ENCODE measurements around the gene UNC13C.

Gene UNC13C

DNA sequence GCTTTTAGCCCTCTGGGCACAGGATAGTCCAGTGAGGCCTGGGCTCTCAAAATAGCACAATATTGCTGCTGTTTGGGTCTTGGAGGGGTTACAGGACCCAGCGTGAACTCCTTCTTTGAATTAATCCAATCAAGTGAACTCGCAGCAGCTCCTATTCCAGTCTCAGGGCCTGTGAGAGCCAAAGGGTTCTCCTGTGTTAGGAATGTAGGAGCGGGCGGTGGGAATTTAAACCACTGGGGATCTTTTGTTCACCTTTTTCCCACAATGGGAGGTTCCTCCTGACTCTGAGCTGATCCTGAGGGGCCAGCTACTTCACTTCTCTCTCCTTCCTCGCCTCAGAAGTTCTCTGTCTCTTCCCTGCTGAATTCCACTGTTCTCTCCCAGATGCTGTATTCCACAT, 504.0 kb downstream of the UNC13C start:
- DNase-seq (ENCODE audit: insufficient read length, low spot score), result no peak
- FAIRE-seq, result no peak
- TF ChIP-seq, protein P1, sequence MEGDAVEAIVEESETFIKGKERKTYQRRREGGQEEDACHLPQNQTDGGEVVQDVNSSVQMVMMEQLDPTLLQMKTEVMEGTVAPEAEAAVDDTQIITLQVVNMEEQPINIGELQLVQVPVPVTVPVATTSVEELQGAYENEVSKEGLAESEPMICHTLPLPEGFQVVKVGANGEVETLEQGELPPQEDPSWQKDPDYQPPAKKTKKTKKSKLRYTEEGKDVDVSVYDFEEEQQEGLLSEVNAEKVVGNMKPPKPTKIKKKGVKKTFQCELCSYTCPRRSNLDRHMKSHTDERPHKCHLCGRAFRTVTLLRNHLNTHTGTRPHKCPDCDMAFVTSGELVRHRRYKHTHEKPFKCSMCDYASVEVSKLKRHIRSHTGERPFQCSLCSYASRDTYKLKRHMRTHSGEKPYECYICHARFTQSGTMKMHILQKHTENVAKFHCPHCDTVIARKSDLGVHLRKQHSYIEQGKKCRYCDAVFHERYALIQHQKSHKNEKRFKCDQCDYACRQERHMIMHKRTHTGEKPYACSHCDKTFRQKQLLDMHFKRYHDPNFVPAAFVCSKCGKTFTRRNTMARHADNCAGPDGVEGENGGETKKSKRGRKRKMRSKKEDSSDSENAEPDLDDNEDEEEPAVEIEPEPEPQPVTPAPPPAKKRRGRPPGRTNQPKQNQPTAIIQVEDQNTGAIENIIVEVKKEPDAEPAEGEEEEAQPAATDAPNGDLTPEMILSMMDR (IDR thresholded peaks at IDR 0.05; ENCODE audit: insufficient read depth, missing control alignments), result no peak

DNA sequence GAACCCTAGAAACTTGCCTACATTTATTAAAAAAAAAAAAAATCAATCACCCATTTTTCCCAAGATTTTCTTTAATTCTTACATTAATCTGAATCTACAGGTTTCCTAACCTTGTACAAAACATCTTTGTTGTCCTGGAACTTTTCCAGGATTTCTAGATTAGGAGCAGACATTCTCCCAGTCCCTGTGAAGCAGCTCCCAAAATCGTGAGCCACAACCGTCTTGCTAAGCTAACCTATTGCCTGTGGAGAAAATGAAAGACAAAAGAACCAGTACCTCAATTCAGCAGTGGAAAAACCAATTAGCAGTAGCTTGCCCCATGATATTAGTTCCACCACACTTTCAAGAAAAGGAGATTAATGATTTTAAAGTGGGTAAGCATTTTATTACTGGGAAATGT, 522.1 kb downstream of the UNC13C start:
- no peak for DNase-seq (ENCODE audit: insufficient read length, low spot score)
- FAIRE-seq, result no peak
- TF ChIP-seq, protein P1 (IDR thresholded peaks at IDR 0.05; ENCODE audit: insufficient read depth, missing control alignments), result no peak

DNA sequence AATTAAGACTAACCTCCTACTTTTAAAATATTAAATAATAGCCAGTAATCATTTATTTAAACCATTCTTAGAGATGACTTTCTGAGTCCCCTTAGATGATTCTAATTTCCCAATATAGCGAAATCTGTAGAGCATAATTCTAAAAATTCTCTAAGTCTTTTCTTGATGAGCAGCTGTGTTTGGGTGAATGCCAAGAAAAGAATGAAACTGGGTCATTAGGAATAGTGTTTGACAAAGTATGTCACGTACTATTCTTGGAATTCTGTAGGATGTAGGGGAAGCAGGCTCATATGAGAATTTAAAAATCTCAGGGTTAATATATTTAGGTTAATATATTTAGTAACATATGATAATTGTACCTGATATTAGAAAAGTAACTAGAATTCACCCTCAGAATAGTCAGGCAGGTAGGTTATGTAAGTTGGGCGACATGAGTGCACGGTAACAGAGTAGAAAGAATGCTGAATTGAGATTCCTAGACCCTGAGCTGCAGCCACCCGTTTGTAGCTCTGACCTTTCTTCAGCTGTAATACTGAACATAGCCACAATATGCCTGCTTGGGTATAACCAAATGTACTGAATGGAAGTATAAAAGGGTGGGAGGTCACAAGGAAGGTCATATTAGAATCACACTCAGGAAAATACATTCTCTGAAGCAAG, 524.3 kb downstream of the UNC13C start:
- no peak for DNase-seq (ENCODE audit: insufficient read length, low spot score)
- FAIRE-seq, result no peak

DNA sequence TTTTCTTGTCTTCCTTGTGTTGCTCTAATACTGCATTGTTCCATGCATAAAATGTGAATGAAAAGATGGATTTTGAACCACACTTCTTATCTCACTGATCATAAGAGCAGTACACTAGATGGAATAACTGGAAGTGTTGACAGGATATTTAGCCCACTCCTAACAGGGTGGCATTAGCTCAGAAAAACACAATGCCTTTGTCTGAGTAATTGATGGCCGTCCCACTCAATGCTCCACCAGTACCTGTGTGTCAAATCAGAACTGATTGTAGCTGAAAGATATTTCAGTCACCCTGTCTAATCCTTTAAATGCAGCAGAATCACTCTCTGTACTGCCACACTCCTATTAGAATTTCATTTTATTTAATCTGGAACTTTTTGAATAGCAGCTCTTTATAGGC, 526.5 kb downstream of the UNC13C start:
- no peak for FAIRE-seq
- no peak for DNase-seq (ENCODE audit: insufficient read length, low spot score)
- TF ChIP-seq, protein P1 (IDR thresholded peaks at IDR 0.05; ENCODE audit: insufficient read depth, missing control alignments), result no peak

More for the DNA sequence above, 524.3 kb downstream of the UNC13C start:
- TF ChIP-seq, protein P1 (IDR thresholded peaks at IDR 0.05; ENCODE audit: insufficient read depth, missing control alignments), result no peak

DNA sequence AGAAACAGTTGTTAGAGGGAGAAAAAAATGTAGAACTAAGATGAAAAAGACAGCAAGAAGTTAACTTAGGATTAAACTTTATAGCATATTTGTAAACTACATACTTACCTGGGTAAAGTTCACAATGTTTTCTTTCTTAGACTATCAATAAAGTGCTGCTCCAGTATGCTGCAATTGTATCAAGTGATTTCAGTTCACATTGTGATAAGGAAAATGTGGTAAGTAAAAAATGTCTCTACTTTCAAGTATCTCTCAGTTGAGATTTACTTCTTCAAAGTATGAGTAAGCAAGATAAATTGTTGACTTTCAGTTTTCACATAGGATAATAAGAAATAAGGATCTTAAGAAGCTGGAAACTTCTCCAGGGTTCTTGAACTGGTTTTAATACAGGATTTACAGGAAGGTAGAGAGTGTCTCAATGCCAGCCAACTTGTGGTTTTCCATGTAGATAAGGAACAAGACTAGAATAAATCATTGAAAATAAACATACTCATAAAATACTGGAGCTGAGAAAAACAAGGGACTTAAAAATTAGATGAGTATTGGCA, 528.8 kb downstream of the UNC13C start:
- DNase-seq (ENCODE audit: insufficient read length, low spot score), result no peak
- no peak for FAIRE-seq
- TF ChIP-seq, protein P1 (IDR thresholded peaks at IDR 0.05; ENCODE audit: insufficient read depth, missing control alignments), result no peak

DNA sequence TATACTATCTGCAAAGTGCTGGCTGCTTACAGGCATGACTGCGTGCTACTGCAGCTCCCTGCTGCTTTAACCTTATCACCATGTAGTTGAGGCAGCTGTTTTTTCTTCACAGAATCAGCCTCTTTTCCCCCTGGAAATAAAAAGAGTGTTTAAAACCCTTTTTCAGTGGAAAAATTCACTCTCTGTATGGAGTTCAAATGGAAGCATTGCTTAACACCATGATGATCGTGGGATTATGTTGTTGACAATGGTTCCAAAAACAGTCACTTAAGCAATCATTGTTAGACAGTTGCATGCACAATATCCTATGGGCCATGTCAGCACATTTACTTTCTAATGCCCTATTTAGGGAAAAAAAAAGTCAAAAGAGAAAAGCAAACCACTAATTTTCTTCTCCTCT, 536.4 kb downstream of the UNC13C start:
- FAIRE-seq (no peak), DNase-seq (ENCODE audit: insufficient read length, low spot score) (no peak)
- TF ChIP-seq, protein P1 (IDR thresholded peaks at IDR 0.05; ENCODE audit: insufficient read depth, missing control alignments), result no peak

All from D721Med (cell line).